OCI-LY7 (cell line): ENCODE data around the gene AHSG. TPM values are rescaled to one million over a fixed set of nuclear protein-coding genes. Genes with fewer than 3 reads are reported as not detected.

Source experiments
- BruUV-seq: library from RNA; stranded (reverse); fragments of 400-500 nt; replicated peaks from 2 replicates; lab custom pipeline; 2021; lab: Mats Ljungman, UMichigan
- CTCF ChIA-PET: fragments of 300-600 bp; sonication (Branson Sonifier 250); formaldehyde crosslinking; loops from one replicate; lab custom pipeline; 2022; ENCODE audit warnings: antibody characterized with exemption; ENCODE audit not compliant: unreplicated experiment; lab: Charles Lee
- POLR2A ChIA-PET: fragments of 300-600 bp; sonication (Branson Sonifier 250); formaldehyde crosslinking; loops from one replicate; lab custom pipeline; 2022; ENCODE audit warnings: antibody characterized with exemption; lab: Charles Lee
- DNase-seq: peaks from one replicate; pipeline ENCODE4 v3.0.0-alpha.2; 2015; ENCODE audit warnings: low spot score
- H2AFZ ChIP-seq: fragments of 200-600 bp; sonication (generic), shearing (Covaris generic); 2 replicates; pipeline ENCODE4 v1.6.1; 2014; ENCODE audit warnings: mild to moderate bottlenecking, antibody characterized with exemption, low read length, moderate library complexity
- H3K27ac ChIP-seq: fragments of 200-600 bp; sonication (generic); 2 replicates; pipeline ENCODE4 v1.5.1; 2014; ENCODE audit warnings: mixed run types, low read depth, mild to moderate bottlenecking, moderate library complexity, low read length, inconsistent platforms; ENCODE audit not compliant: poor library complexity, severe bottlenecking
- H3K36me3 ChIP-seq: fragments of 200-600 bp; sonication (generic); 2 replicates; pipeline ENCODE4 v1.6.1; 2014; ENCODE audit warnings: mild to moderate bottlenecking, antibody characterized with exemption, low read length, moderate library complexity, mixed read lengths; ENCODE audit not compliant: insufficient read depth
- H3K4me1 ChIP-seq: fragments of 200-600 bp; sonication (generic); 2 replicates; pipeline ENCODE4 v1.5.1; 2014; ENCODE audit warnings: mild to moderate bottlenecking, low read length; ENCODE audit not compliant: insufficient read depth, poor library complexity, severe bottlenecking
- H3K4me2 ChIP-seq: fragments of 200-600 bp; sonication (generic); 2 replicates; pipeline ENCODE4 v1.6.1; 2014; ENCODE audit warnings: mild to moderate bottlenecking, low read length
- H3K4me3 ChIP-seq: fragments of 200-600 bp; sonication (generic); 2 replicates; pipeline ENCODE4 v1.5.1; 2014; ENCODE audit warnings: mild to moderate bottlenecking, low read depth, low read length; ENCODE audit not compliant: poor library complexity, severe bottlenecking
- H3K79me2 ChIP-seq: fragments of 200-600 bp; sonication (generic); 2 replicates; pipeline ENCODE4 v1.6.1; 2016; ENCODE audit warnings: low read depth, mild to moderate bottlenecking, low read length, moderate library complexity, mixed read lengths; ENCODE audit not compliant: insufficient read depth
- H3K9me2 ChIP-seq: fragments of 200-600 bp; sonication (generic); 2 replicates; pipeline ENCODE4 v1.6.1; 2016; ENCODE audit warnings: mild to moderate bottlenecking, low read length, mixed read lengths; ENCODE audit not compliant: insufficient read depth
- H3K9me3 ChIP-seq: fragments of 200-600 bp; sonication (generic); 2 replicates; pipeline ENCODE4 v1.6.1; 2014; ENCODE audit warnings: mild to moderate bottlenecking, mixed run types, low read length, mixed read lengths
- H4K20me1 ChIP-seq: fragments of 200-600 bp; sonication (generic); 2 replicates; pipeline ENCODE4 v1.6.1; 2014; ENCODE audit warnings: mild to moderate bottlenecking, antibody characterized with exemption, low read length, moderate library complexity, mixed read lengths; ENCODE audit not compliant: insufficient read depth
- CTCF ChIP-seq: fragments of 200-600 bp; sonication (generic); conservative IDR thresholded peaks from 2 replicates; pipeline ENCODE4 v1.5.1; 2014; ENCODE audit warnings: mild to moderate bottlenecking, antibody characterized with exemption, low read length, moderate library complexity, mixed read lengths
- EZH2phosphoT487 ChIP-seq: fragments of 200-600 bp; sonication (generic); IDR thresholded peaks from 2 replicates; pipeline ENCODE4 v1.6.1; 2018; ENCODE audit warnings: low read depth, borderline replicate concordance, mild to moderate bottlenecking, mixed run types, antibody characterized with exemption, low read length, moderate library complexity, mixed read lengths
- intact Hi-C: fragments of 100-400 bp; cut with micrococcal nuclease; formaldehyde crosslinking; loops from one replicate; pipeline ENCODE4 v1.10.0; 2022; ENCODE audit not compliant: unreplicated experiment
- total RNA-seq, 2 experiments: library from RNA; depleted of rRNA in 1 of 2; stranded (reverse); fragments of >200 nt in 1 of 2; shearing (Covaris generic) in 1 of 2; gene quantifications; 2 replicates each; pipeline ENCODE4 v1.2.3, GENCODE V29; 2014 to 2022

Gene AHSG
- total RNA-seq, 2 experiments from 2014 or later: not detected

GRCh38 chr3:186598108-186598784, 14.6 kb upstream of the AHSG start:
- Histone ChIP-seq H3K9me2 (no peaks in the 10 kb centered on the region), H3K4me3 (no peak overlapping the region), H2AFZ (no peak overlapping the region), H3K4me2 (no peak overlapping the region), H3K9me3 (no peaks in the 10 kb centered on the region), H3K36me3 (no peaks in the 10 kb centered on the region), H4K20me1 (no peaks in the 10 kb centered on the region), H3K27ac (no peak overlapping the region), H3K4me1 (no peaks in the 10 kb centered on the region), H3K79me2 (no peaks in the 10 kb centered on the region)
- no TSS peak for BruUV-seq
- no peak for TF ChIP-seq CTCF
- no peak for TF ChIP-seq EZH2phosphoT487
- no peak for DNase-seq
- ChIA-PET POLR2A (interaction anchor here (0.7 kb wide), 1 partner anchor 316 kb away, joined by 6 read pairs; no protein-coding TSS in a partner anchor), CTCF (no interaction called here)
- intact Hi-C loops: no loop called here

GRCh38 chr3:186598794-186599141, 14.1 kb upstream of the AHSG start:
- no peaks in the 10 kb centered on the region for H3K9me2 ChIP-seq
- H3K36me3 ChIP-seq: no peaks in the 10 kb centered on the region
- no peak for DNase-seq
- ChIA-PET CTCF (no interaction called here), POLR2A (no interaction called here)
- no peaks in the 10 kb centered on the region for H4K20me1 ChIP-seq
- H2AFZ ChIP-seq: no peak overlapping the region
- H3K4me1 ChIP-seq: no peaks in the 10 kb centered on the region
- no peak overlapping the region for H3K27ac ChIP-seq
- intact Hi-C loops: no loop called here
- TF ChIP-seq EZH2phosphoT487: no peak
- no peak for TF ChIP-seq CTCF
- no peaks in the 10 kb centered on the region for H3K9me3 ChIP-seq
- BruUV-seq: no TSS peak
- no peaks in the 10 kb centered on the region for H3K79me2 ChIP-seq
- no peak overlapping the region for H3K4me2 ChIP-seq
- H3K4me3 ChIP-seq: no peak overlapping the region

- Histone ChIP-seq H4K20me1 (no peaks in the 10 kb centered on the region), H3K36me3 (no peaks in the 10 kb centered on the region), H3K79me2 (no peaks in the 10 kb centered on the region), H3K4me3 (no peak overlapping the region), H3K4me2 (no peak overlapping the region), H2AFZ (no peak overlapping the region), H3K9me2 (no peaks in the 10 kb centered on the region), H3K27ac (no peak overlapping the region), H3K4me1 (no peaks in the 10 kb centered on the region), H3K9me3 (no peaks in the 10 kb centered on the region)
- ChIA-PET POLR2A (interaction anchor here (1.2 kb wide), 1 partner anchor 47 kb away, joined by 3 read pairs; no protein-coding TSS in a partner anchor), CTCF (no interaction called here)
- no TSS peak for BruUV-seq
- intact Hi-C loops: no loop called here
- TF ChIP-seq EZH2phosphoT487: no peak
- no peak for TF ChIP-seq CTCF
- no peak for DNase-seq
These were observed 13.6 kb upstream of the AHSG start for GRCh38 chr3:186599142-186599784.
